ENCODE results near the gene USH1C.

Gene USH1C

DNA sequence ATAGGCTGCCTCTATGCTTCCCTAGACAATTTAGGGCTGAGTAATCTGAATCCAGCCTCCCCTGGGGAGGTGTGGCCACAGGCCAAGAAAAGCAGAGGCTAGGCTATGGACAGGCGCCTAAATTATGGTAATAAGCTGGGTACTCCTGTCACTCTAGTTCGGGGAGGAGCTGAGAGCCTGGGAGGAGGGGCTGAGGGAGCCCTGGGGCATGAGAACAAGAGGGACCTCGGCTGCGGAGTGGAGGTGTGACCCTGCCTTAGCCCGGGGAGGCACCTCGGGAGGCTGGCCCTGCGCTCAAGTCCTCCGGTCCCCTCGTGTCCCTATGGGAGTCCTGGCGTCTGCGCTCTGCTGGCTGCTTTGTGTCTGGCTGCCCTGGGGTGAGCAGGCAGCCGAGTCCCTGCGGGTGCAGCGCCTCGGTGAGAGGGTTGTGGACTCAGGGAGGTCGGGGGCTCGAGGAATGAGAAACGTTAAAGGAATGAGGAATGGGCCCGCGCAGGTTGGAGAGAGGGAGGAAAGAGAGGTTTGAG, 2.9 kb upstream of the USH1C start, which contains the start of gene OTOG:
TSS of gene OTOG (plus strand) at position 209 of the 527 bp plus-strand sequence. CDS start at position 323, 114 bp downstream.
- no peak for DNase-seq (ENCODE audit: low read depth)

DNA sequence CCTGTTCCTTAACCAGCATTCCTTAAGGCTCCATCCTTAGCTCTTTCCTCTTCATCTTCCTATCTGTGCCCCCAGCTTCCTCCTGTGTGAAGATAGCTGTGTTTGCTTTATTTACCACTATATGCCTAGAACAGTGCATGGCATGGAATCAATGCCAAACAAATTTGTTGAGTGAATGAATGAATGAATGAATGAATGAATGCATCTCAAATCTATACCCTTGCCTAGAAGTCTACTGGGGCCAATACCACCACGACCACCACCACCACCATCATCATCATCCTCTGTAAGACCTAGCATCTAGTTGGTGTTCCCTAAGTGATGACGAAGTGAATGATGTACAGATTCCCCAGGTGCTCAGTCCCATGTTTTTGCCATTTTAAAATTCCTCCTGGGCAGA, 2.0 kb upstream of the USH1C start:
- DNase-seq (ENCODE audit: low read depth), result no peak

DNA sequence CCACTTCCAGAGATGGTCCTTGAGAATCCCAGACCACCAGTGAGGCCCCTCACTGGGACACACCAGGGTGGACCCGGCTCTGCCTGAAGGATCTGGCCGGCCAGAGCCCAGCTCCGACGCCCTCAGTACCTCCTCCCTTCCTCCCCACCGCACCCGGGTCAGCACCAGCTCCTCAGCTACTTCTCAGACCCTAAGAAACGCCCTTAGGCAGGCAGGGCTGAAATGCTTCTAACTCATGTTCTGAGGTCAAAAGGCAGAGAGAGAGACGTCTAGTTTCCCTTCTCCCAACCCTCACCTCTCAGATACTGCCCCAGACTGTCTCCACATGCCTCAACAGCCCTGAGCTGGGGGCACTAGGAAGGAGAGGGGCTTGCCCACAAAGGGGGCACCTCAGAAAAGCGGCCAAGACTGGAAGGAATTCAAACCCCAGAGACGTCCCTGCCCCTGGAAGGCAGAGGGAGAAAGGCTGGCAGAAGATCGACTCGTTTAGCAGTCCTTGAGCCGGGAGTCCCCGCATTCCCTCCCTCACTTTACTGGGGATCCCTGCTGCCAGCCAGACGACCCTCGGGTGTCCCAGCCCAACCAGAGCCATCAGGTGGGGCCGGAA, 539 bp downstream of the USH1C start:
- no peak for DNase-seq (ENCODE audit: low read depth)

DNA sequence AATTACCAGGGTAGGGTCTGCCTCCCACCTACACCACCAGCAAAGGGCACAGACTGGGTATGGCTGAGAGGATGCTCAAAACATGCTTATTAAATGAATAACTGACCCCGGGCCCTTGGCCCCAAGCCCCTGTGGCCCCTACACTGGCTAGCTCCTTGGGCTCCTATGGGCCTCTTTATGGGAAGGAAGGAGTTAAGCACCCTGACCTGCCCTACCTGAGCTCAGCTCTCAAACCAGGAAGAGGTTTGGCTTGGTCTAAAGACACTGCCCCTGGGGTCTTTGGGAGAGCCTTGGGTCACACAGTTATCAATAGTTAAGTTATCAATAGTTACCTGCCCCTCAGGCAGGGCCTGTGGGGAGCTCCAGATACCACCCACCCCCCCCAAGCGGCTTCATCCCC, 1.2 kb downstream of the USH1C start:
- DNase-seq (ENCODE audit: low read depth), result no peak

DNA sequence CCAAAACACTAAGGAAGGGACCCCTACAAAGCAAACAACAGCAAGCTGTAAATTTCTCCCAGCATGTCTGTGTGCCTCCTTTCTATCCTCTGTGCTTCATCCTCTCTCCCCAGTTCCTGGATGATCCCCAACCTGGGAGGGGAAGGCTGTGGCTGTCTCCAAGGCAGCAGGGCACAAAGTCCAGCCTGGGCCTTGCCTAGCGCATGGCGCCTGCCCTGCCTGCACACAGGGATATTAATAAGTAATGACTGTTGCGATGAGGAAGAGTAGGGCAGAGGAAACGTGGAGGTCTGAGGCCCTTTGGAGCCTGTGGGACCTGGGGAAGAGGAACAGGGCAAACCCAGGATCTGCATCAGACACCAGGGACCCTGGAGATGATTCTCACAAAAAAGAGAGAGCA, 2.0 kb downstream of the USH1C start:
- DNase-seq (ENCODE audit: low read depth), result no peak

DNA sequence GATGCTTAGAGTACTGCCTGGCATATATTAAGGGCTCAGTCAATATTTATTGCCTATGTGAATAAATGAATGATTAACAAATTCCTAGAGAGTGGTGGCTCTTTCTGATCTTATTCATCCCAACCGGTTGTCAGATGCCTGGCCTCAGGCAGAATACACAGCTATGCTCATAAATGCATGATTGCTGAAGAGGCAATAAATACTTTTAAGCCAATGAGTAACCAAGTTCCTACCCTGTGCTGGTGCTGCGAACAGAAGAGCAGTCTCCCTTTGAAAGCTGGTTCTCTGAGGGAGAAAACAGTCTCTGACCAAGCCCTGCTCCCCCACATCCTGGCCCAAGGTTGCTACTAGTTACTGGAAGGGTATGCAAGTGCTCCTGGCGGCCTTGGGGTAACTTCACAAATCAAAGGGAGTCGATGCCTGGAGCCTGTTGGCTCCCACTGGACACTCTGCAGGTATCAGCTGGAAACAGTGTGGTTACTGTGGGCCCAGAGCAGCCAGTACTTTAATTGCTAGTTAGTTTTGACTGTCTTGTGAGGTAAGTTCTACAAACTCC, 2.8 kb downstream of the USH1C start:
- no peak for DNase-seq (ENCODE audit: low read depth)

DNA sequence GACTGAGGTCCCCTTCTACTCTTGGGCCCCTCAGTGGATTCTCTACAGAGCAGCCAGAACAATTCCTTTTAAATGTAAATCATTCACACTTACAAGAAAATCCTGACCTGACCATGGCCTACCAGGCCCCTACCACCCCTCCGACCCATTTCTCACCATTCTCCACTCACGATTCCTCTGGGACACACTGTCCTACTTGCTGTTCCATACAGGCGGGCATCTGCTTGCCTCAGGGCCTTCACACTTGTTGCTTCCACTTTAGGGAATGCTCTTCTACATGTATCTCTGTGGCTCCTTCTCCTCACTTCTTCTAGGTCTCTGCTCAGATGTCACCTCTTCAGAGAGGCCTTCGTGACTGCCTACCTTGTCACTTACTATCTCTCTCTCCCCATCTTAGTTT, 3.4 kb downstream of the USH1C start:
- DNase-seq (ENCODE audit: low read depth), result no peak

DNA sequence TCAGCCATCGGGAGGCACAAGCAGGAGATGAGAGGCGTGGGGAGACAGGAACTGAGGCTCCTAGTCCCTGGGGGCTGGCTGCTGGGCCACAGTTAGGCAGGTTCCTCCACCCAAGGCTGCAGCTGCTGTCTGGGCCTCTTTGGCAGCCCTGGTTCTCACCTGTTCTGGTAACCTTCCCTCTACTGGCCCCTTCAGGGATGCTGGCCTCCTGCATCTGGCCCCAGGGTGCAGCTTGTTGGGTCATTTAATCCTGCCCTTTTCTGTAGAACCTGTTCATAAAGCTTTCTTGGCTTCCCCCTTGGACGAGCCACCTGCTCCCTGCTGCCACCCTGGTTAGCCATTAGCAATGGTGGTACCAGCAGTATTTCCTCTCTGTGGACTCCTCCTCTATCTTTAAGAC, 5.5 kb downstream of the USH1C start:
- no peak for DNase-seq (ENCODE audit: low read depth)

DNA sequence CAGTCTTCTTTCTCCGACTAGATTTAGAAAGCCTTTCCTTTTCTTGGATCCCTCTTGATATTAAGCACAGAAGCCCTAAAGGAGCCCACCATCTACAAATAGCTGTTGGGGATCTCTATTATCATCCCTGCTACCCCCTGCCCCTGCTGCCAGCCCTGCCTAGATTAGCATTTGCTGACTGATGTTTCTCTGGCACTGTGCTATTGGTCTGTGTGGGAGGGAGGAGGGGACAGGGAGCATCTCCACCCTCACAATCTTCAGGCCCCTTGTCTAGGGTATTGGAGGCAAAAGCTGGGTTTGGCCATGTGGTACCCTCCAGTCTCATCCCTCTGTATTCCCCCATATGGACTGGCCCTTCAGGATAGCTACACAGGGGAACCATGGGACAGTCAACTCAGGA, 6.2 kb downstream of the USH1C start:
- DNase-seq (ENCODE audit: low read depth), result no peak

DNA sequence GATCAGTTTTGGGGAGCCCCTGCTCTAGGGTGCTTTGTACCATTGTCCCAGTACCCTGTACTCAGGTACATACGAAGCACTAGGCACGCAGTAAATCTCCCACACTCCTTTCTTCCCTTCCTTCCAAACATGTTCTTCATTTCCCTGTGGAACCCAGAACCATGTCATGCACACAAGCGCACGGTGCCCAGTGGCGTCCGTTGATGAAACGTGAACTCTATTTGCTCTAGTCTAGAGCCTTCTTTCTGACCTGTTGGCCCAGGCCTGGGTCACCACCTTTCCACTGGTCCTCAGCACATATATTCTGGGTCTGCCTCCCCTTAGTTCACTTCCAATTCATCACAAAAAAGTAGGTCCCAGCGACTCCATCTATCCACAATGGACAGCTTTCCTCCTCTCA, 7.0 kb downstream of the USH1C start:
- no peak for DNase-seq (ENCODE audit: low read depth)

DNA sequence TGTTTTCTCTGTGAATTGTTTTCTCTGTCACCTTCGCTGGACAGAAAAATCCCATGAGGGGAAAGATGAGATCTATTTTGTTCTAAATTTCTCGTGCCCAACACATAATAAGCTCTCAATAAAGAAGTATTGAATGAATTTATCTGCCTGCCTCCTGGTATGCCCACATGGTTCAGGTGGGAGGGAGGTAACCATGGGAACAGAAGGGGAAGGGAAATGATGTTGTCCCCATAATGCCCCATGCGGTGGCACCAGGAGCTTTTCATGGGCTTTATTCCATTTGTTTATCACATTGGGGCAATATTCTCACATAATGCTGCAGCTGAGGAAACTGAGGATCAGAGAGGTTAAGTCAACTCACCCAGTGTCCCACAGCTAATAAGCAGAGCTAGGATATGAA, 8.7 kb downstream of the USH1C start:
- DNase-seq (ENCODE audit: low read depth), result no peak

DNA sequence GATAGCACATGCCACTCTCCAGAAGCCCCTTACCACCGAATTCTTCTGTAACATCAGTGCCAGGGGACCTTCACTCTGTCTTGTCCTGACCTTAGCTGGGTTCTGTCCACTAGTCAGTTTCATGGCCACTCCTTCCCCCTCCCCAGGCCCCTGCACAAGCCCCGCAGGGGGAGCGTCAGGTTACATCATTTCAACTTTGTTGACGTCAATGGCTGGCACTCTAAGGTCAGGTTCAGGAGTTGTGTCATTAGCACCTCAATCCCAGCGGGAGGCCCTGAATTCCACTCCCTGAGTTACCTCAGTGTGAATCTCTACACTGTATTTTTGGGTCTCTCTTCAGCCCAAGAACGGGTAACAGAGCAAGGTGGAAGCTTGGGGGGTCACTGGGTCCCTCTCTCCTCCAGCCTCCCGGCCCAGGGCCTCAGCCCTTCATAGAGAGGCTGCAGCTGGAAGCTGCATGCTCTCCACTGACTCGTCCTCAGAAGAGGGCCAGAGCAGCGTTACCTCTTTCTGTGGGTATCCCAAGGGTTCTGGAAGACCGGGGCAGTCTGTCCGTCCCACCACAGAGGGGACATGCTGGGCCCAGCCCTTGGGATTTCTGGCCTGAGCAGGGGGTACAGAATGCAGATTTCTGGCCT, 10.3 kb downstream of the USH1C start:
- DNase-seq (ENCODE audit: low read depth), result no peak

DNA sequence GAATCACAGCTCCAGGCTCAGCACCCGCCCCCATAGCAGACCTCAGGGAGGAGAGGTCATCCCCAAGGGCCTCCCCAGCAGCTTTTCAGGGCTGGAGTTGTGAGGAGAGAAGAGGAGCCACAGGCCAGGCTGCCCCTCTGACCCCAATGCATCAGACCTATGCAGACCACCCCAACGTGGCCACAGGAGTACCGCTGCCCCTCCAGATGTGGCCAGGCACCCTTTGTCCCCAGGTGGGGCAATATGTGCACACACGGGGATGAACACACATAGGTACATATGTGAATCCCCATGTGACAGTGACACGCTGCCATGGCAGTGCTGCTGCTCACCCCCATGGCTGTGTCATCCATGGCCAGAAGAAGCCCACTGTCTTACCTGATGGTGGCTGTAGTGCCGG, 10.9 kb downstream of the USH1C start:
- DNase-seq (ENCODE audit: low read depth), result no peak

DNA sequence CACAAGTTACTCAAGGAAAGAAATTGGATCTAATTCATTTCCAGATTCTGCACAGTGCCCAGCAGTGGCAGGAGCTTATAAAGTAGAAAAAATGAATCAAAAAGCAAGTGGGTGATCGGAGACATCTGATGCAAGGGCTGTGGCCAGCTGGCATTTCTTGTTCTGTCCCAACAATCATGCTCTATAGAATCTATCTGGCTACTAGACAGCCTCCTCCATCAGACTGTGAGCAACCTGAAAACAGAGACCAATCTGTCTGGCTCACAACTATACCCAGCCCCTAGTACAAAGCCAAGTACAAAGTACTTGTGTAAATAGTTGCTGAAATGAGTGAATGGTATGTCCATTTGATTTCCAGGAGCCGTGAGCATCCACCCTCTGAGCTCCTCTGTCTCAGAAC, 11.4 kb downstream of the USH1C start:
- DNase-seq (ENCODE audit: low read depth), result no peak

DNA sequence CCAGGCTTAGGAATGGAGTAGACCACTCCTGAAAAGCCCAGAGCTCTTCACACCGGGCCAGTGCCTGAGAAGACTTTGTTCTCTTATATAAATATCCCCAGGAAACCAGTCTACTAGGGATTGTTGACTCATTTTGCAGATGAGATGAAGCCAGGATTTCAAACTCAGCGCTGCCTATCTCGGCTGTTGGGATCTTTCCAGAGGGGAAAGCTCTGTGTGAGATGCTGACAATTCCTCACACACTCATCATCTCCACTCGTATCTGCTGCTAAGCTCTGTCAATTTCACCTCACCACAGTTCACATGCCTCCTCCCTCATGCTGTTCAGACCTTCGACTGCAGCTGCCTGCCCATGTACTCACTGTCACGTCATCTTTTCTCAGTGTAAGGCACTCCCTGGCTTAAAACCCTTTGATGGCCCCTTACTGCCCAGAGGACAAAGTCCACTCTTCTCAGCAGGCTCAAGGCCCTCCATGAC, 12.5 kb downstream of the USH1C start:
- DNase-seq (ENCODE audit: low read depth), result no peak

DNA sequence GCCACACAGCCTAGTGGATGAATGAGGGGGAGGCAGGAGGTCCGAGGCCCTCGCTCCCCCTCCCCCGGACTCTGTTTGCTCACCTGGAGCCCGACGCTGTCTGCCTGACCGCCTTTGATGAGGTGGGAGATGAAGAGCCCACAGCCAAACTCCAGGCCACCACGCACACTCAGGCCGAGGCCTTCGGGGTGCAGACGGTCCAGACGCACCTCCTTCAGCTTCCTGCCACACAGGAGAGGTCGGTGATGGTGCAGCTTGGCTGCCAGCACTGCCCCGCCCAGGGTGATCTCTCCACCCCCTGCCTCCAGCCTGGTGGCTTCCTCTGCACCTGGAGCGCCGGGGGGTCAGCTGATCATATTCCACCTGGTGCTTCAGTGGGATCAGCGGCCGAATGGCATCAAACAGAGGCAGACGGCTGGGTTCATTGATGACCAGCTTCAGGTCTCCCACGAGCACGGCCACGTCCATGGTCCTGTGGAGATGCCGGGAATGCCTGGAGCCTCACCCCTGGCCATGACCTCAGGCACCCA, 13.1 kb downstream of the USH1C start:
- DNase-seq (ENCODE audit: low read depth), result no peak

DNA sequence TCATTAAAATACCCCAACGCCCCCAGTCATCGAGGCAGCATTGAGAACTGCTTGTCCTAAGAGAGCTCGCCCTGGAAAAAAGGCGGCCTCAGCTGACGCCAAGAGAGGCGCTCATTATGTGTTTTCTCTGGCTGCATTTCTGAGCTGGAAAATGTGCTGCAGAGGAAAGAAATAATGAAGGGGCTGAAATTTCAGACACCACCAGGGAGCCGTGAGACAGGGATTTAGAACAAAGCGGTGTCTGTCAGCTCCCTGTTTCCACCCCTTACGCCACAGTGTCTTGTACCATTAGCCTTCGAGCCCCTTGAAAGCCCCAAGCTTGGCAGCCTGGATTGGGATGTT, 14.4 kb downstream of the USH1C start:
- no peak for DNase-seq (ENCODE audit: low read depth)

DNA sequence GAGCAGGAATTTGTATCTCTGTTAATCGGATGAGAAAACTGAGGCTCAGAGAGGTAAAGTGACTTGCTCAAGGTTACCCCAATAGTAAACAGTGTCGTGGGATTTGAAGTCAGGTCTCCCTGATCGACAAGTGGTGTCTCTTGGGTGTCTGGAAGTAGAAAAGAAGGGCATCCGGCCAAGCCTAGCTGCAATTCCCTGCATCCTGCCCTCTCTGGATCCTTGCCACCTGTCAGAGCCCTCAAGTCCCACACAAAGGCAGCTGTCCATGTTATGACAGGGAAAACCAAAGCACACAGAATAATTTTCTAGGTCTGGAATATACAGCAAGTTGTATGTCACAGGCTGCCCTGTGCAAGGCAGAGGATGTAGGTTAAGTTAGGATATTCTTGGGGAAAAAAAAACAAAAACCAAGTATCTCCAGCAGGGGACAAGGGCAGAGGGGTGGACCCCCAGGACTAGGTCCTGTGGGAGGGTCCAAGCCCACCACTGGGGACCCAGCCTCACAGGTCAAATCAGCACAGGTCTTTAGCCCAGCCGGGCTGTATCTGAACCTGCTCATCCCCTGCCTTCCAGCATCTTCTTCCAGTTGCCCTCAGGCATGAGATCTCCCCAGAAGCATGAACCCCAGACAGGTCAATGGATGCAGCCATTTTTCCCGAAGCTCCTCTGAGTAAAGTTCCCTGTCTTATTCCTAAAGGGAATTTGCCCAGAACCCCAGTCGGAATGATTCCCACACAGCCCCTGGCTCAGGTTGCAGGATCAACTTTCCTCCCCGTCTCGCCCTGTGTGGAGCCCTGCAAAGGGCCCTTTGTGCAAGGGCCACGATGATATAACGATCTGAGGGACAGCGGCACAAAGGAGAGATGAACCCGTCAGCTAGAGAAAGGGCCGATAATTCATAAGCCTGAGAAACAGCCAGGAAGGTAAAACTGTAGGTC, 15.0 kb downstream of the USH1C start:
- no peak for DNase-seq (ENCODE audit: low read depth)

DNA sequence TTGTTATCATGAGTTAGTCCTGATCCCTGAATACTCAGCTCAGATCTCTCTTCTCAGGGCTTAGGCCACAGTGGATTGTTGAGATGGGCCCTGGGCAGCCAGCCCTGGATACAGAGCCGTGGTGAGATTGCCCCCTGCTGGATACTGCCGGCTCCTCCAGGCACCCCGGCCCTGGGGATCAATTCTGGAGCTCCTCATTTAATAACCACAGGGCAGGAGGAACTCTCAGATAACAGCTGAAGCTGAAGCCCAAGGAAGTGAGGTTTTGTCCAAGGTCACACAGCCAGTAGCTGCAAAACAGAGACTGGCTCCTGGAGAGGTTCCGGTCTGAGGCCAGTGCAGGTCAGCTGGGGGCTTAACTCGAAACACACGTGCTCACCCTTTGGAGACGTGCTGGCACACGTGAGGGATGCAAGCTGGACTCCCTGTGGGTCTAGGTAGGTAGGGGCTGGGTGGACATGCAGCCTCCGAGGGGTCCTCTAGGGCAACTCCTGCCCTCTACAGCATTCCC, 16.0 kb downstream of the USH1C start:
- DNase-seq (ENCODE audit: low read depth), result peak; percentile 19

DNA sequence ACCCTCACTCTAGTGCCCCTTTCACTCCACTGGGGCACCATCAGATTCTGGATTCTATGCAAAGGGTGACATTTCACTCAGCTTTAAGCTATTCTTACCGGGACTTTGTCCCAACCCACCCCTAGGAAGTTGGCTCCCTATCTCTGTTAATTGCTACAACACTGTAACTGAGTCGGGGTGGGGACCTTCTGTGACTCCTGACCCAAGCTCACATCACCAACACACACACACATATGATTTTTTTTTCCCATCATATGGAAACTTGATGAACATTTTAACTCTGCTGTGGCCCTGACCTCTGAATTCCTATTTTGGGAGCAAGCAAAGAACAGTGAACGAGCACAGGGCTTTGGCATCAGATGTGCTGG, 16.6 kb downstream of the USH1C start:
- DNase-seq (ENCODE audit: low read depth), result no peak

DNA sequence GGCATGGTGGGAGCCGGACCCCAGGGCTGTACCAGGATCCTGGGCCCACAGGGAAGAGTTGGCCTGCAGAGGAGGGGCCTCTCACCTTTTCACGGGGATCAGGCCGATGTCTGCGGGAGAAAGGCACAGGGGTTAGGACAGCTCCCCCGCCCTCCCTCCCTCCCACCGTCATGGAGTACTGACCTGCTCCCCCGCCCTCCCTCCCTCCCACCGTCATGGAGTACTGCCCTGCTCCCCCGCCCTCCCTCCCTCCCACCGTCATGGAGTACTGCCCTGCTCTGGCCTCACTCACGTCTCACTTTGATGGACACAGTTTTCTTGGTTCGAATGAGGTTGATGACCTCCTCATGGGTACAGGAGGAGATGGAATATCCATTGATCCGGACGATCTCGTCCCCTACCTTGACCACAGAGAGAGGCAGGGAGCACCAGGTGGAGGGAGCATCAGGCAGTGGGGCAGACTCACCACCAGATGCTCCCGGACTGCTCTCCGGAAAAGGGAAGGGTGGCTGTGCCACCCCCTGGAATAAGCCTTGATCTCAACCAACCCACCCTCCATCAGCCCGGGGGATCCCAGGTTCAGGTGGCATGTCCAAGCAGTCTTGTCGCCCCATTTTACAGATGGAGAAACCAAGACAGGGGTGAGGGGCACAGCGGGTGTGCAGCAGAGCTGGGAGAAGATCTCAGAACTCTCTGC, 17.1 kb downstream of the USH1C start:
- no peak for DNase-seq (ENCODE audit: low read depth)

Data from stimulated activated CD8-positive, alpha-beta memory T cell treated with anti-CD3 and anti-CD28 coated beads, Interleukin-7, amount 100 ng/mL, for 24 hours (primary cell).